PFSK-1 (cell line): ENCODE measurements around the gene KRT8.

ENCODE experiments used
- FOXP2 ChIP-seq: optimal IDR thresholded peaks from 2 replicates; pipeline ENCODE3; 2011; ENCODE audit warnings: borderline replicate concordance, control low read depth, inconsistent platforms; ENCODE audit not compliant: insufficient read depth; ENCODE audit errors: extremely low read length, extremely low read depth
- POLR2AphosphoS5 ChIP-seq: IDR thresholded peaks from 2 replicates; pipeline ENCODE4 v1.6.1; 2012; ENCODE audit warnings: low read depth, mild to moderate bottlenecking, control low read depth, low read length, moderate library complexity
- REST ChIP-seq, 2 experiments: IDR thresholded peaks; 2 replicates each; pipeline versions ENCODE4 v1.6.1 to v1.8.0; 2011 to 2012; ENCODE audit warnings: low read depth in 2 of 2, low read length in 2 of 2, control low read depth in 1 of 2, inconsistent platforms in 1 of 2, mild to moderate bottlenecking in 1 of 2, moderate library complexity in 1 of 2; ENCODE audit not compliant: insufficient read depth in 1 of 2
- SIN3A ChIP-seq: IDR thresholded peaks from 2 replicates; pipeline ENCODE4 v1.6.1; 2012; ENCODE audit warnings: mild to moderate bottlenecking, low read length, moderate library complexity, borderline replicate concordance; ENCODE audit not compliant: insufficient read depth
- TAF1 ChIP-seq: IDR thresholded peaks from 2 replicates; pipeline ENCODE4 v1.6.1; 2012; ENCODE audit warnings: low read length, control low read depth, borderline replicate concordance; ENCODE audit not compliant: insufficient read depth

The KRT8 gene

DNA sequence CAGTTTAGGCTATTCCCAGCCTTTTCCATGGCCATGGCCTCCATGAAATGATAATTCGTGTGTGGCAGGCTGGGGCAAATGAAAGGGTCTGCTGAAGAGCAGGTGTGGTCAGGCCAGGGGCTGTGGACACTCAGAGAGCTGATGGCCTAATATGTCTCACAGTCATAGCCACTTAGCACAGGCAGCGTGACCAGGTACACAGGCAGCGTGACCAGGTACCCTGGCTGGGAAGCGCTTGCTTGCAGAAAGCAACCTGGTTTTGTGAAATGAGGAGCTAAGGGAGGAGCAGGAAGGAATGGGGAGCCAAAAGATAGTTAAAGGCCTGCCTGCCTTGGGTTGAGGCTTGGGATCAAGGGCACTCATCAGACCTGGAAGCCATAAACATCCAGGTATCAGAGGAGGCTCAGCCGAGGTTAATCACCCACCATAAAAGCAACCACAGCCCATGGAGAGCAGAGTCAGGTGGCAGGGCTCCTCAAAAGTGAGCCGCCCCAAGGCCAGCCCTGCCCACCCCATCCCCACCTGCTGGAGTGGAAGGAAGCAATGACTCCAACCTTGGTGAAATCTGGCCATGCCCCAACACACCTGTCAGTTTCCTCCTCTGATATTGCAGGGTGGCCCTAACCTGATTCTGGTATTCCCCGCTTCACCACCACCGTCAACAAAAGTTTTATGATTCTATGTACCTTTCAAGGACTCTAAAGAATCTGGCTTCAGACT lies 8.0 kb upstream of the KRT8 start:
- TF ChIP-seq SIN3A: no peak
- TF ChIP-seq REST (IDR thresholded peaks at IDR 0.05; ENCODE audit: insufficient read depth in 1 of 2, low read depth in 2 of 2, low read length in 2 of 2): no peak
- no peak for TF ChIP-seq POLR2AphosphoS5
- no peak for TF ChIP-seq TAF1
- no peak for TF ChIP-seq FOXP2

GRCh38 chr12:52910248-52910883 lies 5.5 kb upstream of the KRT8 start:
- no peak for TF ChIP-seq REST (IDR thresholded peaks at IDR 0.05; ENCODE audit: insufficient read depth in 1 of 2, low read depth in 2 of 2, low read length in 2 of 2)
- TF ChIP-seq TAF1: no peak
- no peak for TF ChIP-seq SIN3A
- TF ChIP-seq FOXP2: no peak
- no peak for TF ChIP-seq POLR2AphosphoS5

DNA sequence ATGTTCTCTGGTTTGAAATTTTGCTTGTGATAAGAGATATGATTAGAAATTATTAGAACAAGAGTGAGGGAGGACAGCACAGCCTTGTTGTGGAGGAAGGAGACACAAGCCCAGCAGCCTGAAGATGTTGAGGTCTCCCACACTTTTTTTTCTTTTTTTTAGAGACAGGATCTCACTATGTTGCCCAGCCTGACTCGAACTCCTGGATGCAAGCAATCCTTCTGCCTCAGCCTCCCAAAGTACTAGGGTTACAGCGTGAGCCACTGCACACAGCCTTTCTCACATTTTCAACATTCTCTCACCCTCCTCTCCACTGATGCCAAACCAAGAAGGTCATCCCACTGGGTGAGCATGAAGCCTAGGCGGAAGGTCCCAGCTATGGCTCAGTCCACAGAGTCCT lies 4.9 kb upstream of the KRT8 start:
- TF ChIP-seq FOXP2: no peak
- no peak for TF ChIP-seq TAF1
- no peak for TF ChIP-seq SIN3A
- TF ChIP-seq POLR2AphosphoS5: no peak
- TF ChIP-seq REST (IDR thresholded peaks at IDR 0.05; ENCODE audit: insufficient read depth in 1 of 2, low read depth in 2 of 2, low read length in 2 of 2): no peak

DNA sequence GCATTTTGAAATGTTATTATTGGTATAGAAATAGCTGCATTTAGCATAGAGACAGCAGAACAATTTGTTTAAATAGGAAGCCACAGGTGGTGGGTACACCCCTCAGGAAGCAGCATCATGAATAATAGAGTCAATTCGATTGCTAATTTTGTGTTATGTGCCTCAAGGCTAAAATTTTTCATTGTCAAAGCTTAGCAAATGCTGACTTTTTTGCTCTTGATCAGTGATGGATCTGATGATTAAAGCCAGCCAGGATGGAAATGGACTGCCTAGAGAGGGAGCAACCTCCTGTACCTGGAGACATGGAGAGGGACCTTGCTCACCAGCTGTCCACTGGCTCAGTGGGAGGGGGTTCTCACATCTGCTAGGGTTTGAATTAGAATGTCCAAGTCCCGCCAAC lies 4.5 kb upstream of the KRT8 start:
- TF ChIP-seq REST (IDR thresholded peaks at IDR 0.05; ENCODE audit: insufficient read depth in 1 of 2, low read depth in 2 of 2, low read length in 2 of 2) (no peak), POLR2AphosphoS5 (no peak), FOXP2 (no peak), TAF1 (no peak), SIN3A (no peak)
